ENCODE results near the gene GJB1. TPM values are rescaled to one million over a fixed set of nuclear protein-coding genes. Genes with fewer than 3 reads are reported as not detected.
"Not testable (repeated sequence)": the region's sequence is repeated elsewhere in the genome, so short reads cannot be mapped to it uniquely, and the experiment has no call there.

GJB1 gene
- total RNA-seq, result not detected in 2 replicates

- no peak within 1 kb of the TSS for H3K4me3 ChIP-seq (ENCODE audit: low read depth, low read length)
- TF ChIP-seq, protein P1, sequence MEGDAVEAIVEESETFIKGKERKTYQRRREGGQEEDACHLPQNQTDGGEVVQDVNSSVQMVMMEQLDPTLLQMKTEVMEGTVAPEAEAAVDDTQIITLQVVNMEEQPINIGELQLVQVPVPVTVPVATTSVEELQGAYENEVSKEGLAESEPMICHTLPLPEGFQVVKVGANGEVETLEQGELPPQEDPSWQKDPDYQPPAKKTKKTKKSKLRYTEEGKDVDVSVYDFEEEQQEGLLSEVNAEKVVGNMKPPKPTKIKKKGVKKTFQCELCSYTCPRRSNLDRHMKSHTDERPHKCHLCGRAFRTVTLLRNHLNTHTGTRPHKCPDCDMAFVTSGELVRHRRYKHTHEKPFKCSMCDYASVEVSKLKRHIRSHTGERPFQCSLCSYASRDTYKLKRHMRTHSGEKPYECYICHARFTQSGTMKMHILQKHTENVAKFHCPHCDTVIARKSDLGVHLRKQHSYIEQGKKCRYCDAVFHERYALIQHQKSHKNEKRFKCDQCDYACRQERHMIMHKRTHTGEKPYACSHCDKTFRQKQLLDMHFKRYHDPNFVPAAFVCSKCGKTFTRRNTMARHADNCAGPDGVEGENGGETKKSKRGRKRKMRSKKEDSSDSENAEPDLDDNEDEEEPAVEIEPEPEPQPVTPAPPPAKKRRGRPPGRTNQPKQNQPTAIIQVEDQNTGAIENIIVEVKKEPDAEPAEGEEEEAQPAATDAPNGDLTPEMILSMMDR (IDR thresholded peaks at IDR 0.05; ENCODE audit: insufficient read depth, low read depth, low read length), result no peak
- DNase-seq (ENCODE audit: low read depth), result no peak
Observed at GRCh38 chrX:71222929-71223328, at the start of gene GJB1. Gene GJB1 (plus strand): TSS chrX:71223224. CDS start chrX:71223708, 484 bp downstream.

DNA sequence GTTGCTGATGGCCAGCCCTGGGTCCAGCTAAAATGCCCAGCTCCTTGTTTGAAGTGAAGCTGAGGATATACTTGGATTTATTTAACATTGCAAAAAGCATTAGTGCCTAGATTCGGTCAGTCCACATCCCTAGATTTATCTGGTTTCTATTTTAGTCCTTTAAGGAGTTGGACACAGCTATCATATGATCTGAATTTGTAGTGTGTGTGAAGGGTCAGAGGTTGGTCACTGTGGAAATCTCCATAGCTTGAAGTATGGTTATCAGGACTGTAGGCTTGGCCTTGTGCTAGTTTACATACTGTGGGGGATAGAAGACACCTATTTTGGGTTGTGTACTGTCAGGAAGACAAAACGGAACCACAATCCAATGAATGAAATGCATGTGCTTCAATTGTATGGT is 49.6 kb upstream of the GJB1 start:
- H3K4me3 ChIP-seq (ENCODE audit: low read depth, low read length), result no peak overlapping the region
- TF ChIP-seq, protein P1 (IDR thresholded peaks at IDR 0.05; ENCODE audit: insufficient read depth, low read depth, low read length), result no peak
- no peak for DNase-seq (ENCODE audit: low read depth)

DNA sequence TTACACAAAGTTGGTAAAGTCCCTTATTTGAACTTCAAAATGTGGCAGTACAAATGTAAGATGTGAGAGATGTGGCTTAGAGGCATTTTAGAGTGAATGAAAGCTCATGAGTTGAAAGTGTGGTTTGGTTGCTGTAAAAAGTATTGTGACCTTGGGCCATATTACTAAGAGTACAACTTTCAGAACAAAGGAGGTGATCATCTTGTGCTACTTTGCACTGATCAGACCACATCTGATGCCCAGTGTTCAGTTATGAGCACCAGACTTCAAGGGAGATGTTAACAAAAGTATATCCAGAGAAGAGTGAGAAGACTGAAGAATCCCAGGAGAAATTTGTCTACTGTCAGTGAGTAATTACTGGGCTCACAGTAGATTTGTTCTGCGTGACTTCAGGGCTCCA is 48.2 kb upstream of the GJB1 start:
- H3K4me3 ChIP-seq (ENCODE audit: low read depth, low read length), result no peak overlapping the region
- TF ChIP-seq, protein P1 (IDR thresholded peaks at IDR 0.05; ENCODE audit: insufficient read depth, low read depth, low read length), result no peak
- DNase-seq (ENCODE audit: low read depth), result no peak

- no peak overlapping the region for H3K4me3 ChIP-seq (ENCODE audit: low read depth, low read length)
- DNase-seq (ENCODE audit: low read depth), result no peak
- TF ChIP-seq, protein P1 (IDR thresholded peaks at IDR 0.05; ENCODE audit: insufficient read depth, low read depth, low read length), result no peak
Observed at GRCh38 chrX:71175531-71175930, 47.5 kb upstream of the GJB1 start.

DNA sequence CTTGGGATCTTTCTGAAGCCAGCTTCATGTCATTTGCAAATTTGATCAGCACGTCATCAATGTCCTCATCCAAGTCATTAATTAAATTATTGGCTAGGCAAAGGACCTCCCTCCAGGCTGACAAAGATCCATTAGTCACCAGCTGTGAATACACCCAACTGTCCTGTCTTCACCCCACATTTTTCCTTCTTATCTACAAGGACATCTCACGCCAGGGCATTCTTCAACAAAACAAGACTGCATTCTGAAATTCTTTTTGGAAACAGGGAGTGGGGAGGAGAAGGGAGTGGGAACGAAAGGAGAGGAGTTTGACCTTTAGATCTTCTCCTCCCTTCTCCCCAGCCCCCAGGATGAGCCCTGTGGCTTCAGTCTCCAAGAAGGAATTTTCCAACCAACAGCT is 45.7 kb upstream of the GJB1 start:
- H3K4me3 ChIP-seq (ENCODE audit: low read depth, low read length), result no peak overlapping the region
- peak; percentile 44 for DNase-seq (ENCODE audit: low read depth)
- TF ChIP-seq, protein P1 (IDR thresholded peaks at IDR 0.05; ENCODE audit: insufficient read depth, low read depth, low read length), result no peak

GRCh38 chrX:71178908-71179307 is 44.1 kb upstream of the GJB1 start:
- H3K4me3 ChIP-seq (ENCODE audit: low read depth, low read length), result no peak overlapping the region
- peak; percentile 74 for DNase-seq (ENCODE audit: low read depth)
- TF ChIP-seq, protein P1 (IDR thresholded peaks at IDR 0.05; ENCODE audit: insufficient read depth, low read depth, low read length), result peak; percentile 64

GRCh38 chrX:71180579-71181265 is 42.3 kb upstream of the GJB1 start:
- H3K4me3 ChIP-seq (ENCODE audit: low read depth, low read length); DNase-seq (ENCODE audit: low read depth): not testable (repeated sequence)

Data from fibroblast of villous mesenchyme (primary cell).